HG03097 (cell line): ENCODE measurements around the gene EXOG.

Experiments used
- ATAC-seq: cut with Tn5 transposase; IDR thresholded peaks from one replicate; pipeline ENCODE4 v1.9.1; 2021; ENCODE audit not compliant: unreplicated experiment, low FRiP score

The EXOG gene

GRCh38 chr3:38507120-38507519, 11.0 kb downstream of the EXOG start:
- peak; percentile 99 for ATAC-seq

- ATAC-seq: no peak
Observed at GRCh38 chr3:38509732-38510131, 13.6 kb downstream of the EXOG start.

GRCh38 chr3:38510631-38511030, 14.5 kb downstream of the EXOG start:
- ATAC-seq: no peak

GRCh38 chr3:38511546-38511945, 15.4 kb downstream of the EXOG start:
- ATAC-seq: no peak

- ATAC-seq: no peak
Observed at GRCh38 chr3:38515367-38515766, 19.2 kb downstream of the EXOG start.

GRCh38 chr3:38516669-38517068, 20.5 kb downstream of the EXOG start:
- no peak for ATAC-seq

- no peak for ATAC-seq
Observed at GRCh38 chr3:38519000-38519399, 22.9 kb downstream of the EXOG start.

GRCh38 chr3:38519651-38520050, 23.5 kb downstream of the EXOG start:
- no peak for ATAC-seq

GRCh38 chr3:38521391-38521987, 25.3 kb downstream of the EXOG start:
- ATAC-seq: no peak

GRCh38 chr3:38522002-38522401, 25.9 kb downstream of the EXOG start:
- no peak for ATAC-seq

- no peak for ATAC-seq
Observed at GRCh38 chr3:38524141-38524739, 28.1 kb downstream of the EXOG start.

GRCh38 chr3:38526792-38527191, 30.7 kb downstream of the EXOG start:
- no peak for ATAC-seq

GRCh38 chr3:38528457-38528856, 32.3 kb downstream of the EXOG start:
- ATAC-seq: no peak

GRCh38 chr3:38532529-38532928, 36.4 kb downstream of the EXOG start:
- ATAC-seq: no peak

GRCh38 chr3:38533285-38533976, 37.3 kb downstream of the EXOG start:
- ATAC-seq: no peak

- ATAC-seq: no peak
Observed at GRCh38 chr3:38534180-38534579, 38.0 kb downstream of the EXOG start.

- no peak for ATAC-seq
Observed at GRCh38 chr3:38534604-38535003, 38.5 kb downstream of the EXOG start.

GRCh38 chr3:38536671-38537070, 40.5 kb downstream of the EXOG start:
- ATAC-seq: no peak

- no peak for ATAC-seq
Observed at GRCh38 chr3:38538773-38539353, 42.7 kb downstream of the EXOG start.

- no peak for ATAC-seq
Observed at GRCh38 chr3:38541806-38542205, 45.7 kb downstream of the EXOG start.

- ATAC-seq: no peak
Observed at GRCh38 chr3:38542401-38543298, 46.5 kb downstream of the EXOG start.
